MCF 10A (cell line): Measurements from ENCODE around the gene OPRL1. TPM values are rescaled to one million over a fixed set of nuclear protein-coding genes. Genes with fewer than 3 reads are reported as not detected.

ENCODE experiments used
- BruUV-seq: library from RNA; stranded (reverse); fragments of 400-500 nt; replicated peaks from 2 replicates; lab custom pipeline; 2021; lab: Mats Ljungman, UMichigan
- CTCF ChIA-PET: fragments of 300-600 bp; sonication (Branson Sonifier 250); formaldehyde crosslinking; extraction: SDS; loops from one replicate; lab custom pipeline; 2021; ENCODE audit warnings: antibody characterized with exemption, inconsistent platforms; lab: Yijun Ruan, JAX
- POLR2A ChIA-PET: fragments of 300-600, 350-650 bp; sonication (Branson Sonifier 250); formaldehyde crosslinking; extraction: SDS; loops from one replicate; lab custom pipeline; 2020; ENCODE audit warnings: antibody characterized with exemption, inconsistent platforms; lab: Yijun Ruan, JAX
- DNase-seq: peaks from one replicate; pipeline ENCODE4 v3.0.0-alpha.2; 2018; ENCODE audit not compliant: unreplicated experiment
- H3K27ac Mint-ChIP-seq: one replicate; pipeline ENCODE4 v1.8.0; 2022; ENCODE audit warnings: mild to moderate bottlenecking, low read depth, mixed read lengths; ENCODE audit not compliant: unreplicated experiment
- H3K27me3 Mint-ChIP-seq: one replicate; pipeline ENCODE4 v1.8.0; 2022; ENCODE audit warnings: mixed read lengths; ENCODE audit not compliant: insufficient read depth, unreplicated experiment
- H3K36me3 Mint-ChIP-seq: one replicate; pipeline ENCODE4 v1.8.0; 2022; ENCODE audit warnings: mild to moderate bottlenecking, moderate library complexity, mixed read lengths; ENCODE audit not compliant: insufficient read depth, unreplicated experiment
- H3K4me1 Mint-ChIP-seq: one replicate; pipeline ENCODE4 v1.8.0; 2022; ENCODE audit warnings: mixed read lengths; ENCODE audit not compliant: insufficient read depth, unreplicated experiment
- H3K4me3 Mint-ChIP-seq: one replicate; pipeline ENCODE4 v1.8.0; 2022; ENCODE audit warnings: mild to moderate bottlenecking, moderate library complexity, mixed read lengths; ENCODE audit not compliant: unreplicated experiment
- H3K9me3 Mint-ChIP-seq: one replicate; pipeline ENCODE4 v1.8.0; 2022; ENCODE audit warnings: mixed read lengths; ENCODE audit not compliant: unreplicated experiment
- CTCF ChIP-seq: fragments of 200-600 bp; IDR thresholded peaks from one replicate; pipeline ENCODE4 v1.8.0; 2022; ENCODE audit warnings: antibody characterized with exemption, mild to moderate bottlenecking; ENCODE audit not compliant: unreplicated experiment
- intact Hi-C: fragments of 100-400 bp; cut with micrococcal nuclease; formaldehyde crosslinking; loops from 2 replicates; pipeline ENCODE4 v1.14.1; 2022
- total RNA-seq: library from RNA; stranded (reverse); gene quantifications from 2 replicates; pipeline ENCODE4 v1.2.3, GENCODE V29; 2022

Gene OPRL1
- total RNA-seq, 1 experiment from 2014 or later, result 0.12 TPM

GRCh38 chr20:64039293-64040160 is 40.4 kb upstream of the OPRL1 start:
- peaks cover 11% of the 10 kb centered on the region for H3K4me1 Mint-ChIP-seq
- H3K4me3 Mint-ChIP-seq, result peak overlapping the region; percentile 65
- BruUV-seq, result no TSS peak
- no peak for TF ChIP-seq CTCF
- H3K9me3 Mint-ChIP-seq, result no peaks in the 10 kb centered on the region
- H3K36me3 Mint-ChIP-seq, result peaks cover 18% of the 10 kb centered on the region
- H3K27ac Mint-ChIP-seq, result peak overlapping the region; percentile 35
- intact Hi-C loops, result loop anchor here (1.0 to 2.0 kb wide), 3 partner anchors 18 to 81 kb away; partner anchors contain the start of gene PRPF6
- CTCF ChIA-PET, result interaction anchor here (0.5 to 10.8 kb wide), 37 partner anchors 8 to 500 kb away, joined by 3 to 284 read pairs (median 5); partner anchors contain the start of genes LKAAEAR1, OPRL1, RGS19 and TCEA2
- DNase-seq, result no peak
- POLR2A ChIA-PET, result interaction anchor here (0.6 to 3.8 kb wide), 17 partner anchors 9 to 291 kb away, joined by 3 to 26 read pairs (median 5); partner anchors contain the start of genes LKAAEAR1, PRPF6, SAMD10 and SOX18
- no peaks in the 10 kb centered on the region for H3K27me3 Mint-ChIP-seq

- peak overlapping the region; percentile 14 for H3K4me3 Mint-ChIP-seq
- no peaks in the 10 kb centered on the region for H3K9me3 Mint-ChIP-seq
- H3K36me3 Mint-ChIP-seq, result peaks cover 11% of the 10 kb centered on the region
- intact Hi-C loops, result no loop called here
- H3K4me1 Mint-ChIP-seq, result peaks cover 20% of the 10 kb centered on the region
- POLR2A ChIA-PET, result interaction anchor here (0.5 to 3.8 kb wide), 11 partner anchors 9 to 1690 kb away, joined by 3 to 26 read pairs (median 3); partner anchors contain the start of genes LKAAEAR1, PRPF6, SAMD10 and TCEA2
- TF ChIP-seq CTCF, result no peak
- peak overlapping the region; percentile 35 for H3K27ac Mint-ChIP-seq
- H3K27me3 Mint-ChIP-seq, result no peaks in the 10 kb centered on the region
- DNase-seq, result no peak
- CTCF ChIA-PET, result interaction anchor here (0.6 to 10.8 kb wide), 16 partner anchors 10 to 501 kb away, joined by 3 to 284 read pairs (median 8); partner anchors contain the start of genes OPRL1, RGS19 and TCEA2
- no TSS peak for BruUV-seq
Measured at GRCh38 chr20:64040231-64041039, 39.4 kb upstream of the OPRL1 start.

GRCh38 chr20:64041040-64041780 is 38.7 kb upstream of the OPRL1 start:
- DNase-seq, result no peak
- no peaks in the 10 kb centered on the region for H3K9me3 Mint-ChIP-seq
- no TSS peak for BruUV-seq
- no peak for TF ChIP-seq CTCF
- peaks cover 7% of the 10 kb centered on the region for H3K36me3 Mint-ChIP-seq
- CTCF ChIA-PET, result interaction anchor here (1.6 to 10.8 kb wide), 5 partner anchors 15 to 79 kb away, joined by 6 to 284 read pairs (median 37); partner anchors contain the start of genes OPRL1, RGS19 and TCEA2
- peaks cover 27% of the 10 kb centered on the region for H3K4me1 Mint-ChIP-seq
- POLR2A ChIA-PET, result interaction anchor here (0.6 to 3.8 kb wide), 10 partner anchors 10 to 1691 kb away, joined by 3 to 26 read pairs (median 3); partner anchors contain the start of genes PRPF6, SAMD10, TCEA2 and UCKL1
- intact Hi-C loops, result no loop called here
- H3K27me3 Mint-ChIP-seq, result no peaks in the 10 kb centered on the region
- H3K4me3 Mint-ChIP-seq, result no peak overlapping the region
- peak overlapping the region; percentile 27 for H3K27ac Mint-ChIP-seq
